Measurements from ENCODE around the gene LPO. TPM values are rescaled to one million over a fixed set of nuclear protein-coding genes. Genes with fewer than 3 reads are reported as not detected.
A peak's percentile ranks its signal among the peaks of the same experiment; 100 is the strongest.

The LPO gene
- total RNA-seq, 2 donors from 2014 or later, result not detected

DNA sequence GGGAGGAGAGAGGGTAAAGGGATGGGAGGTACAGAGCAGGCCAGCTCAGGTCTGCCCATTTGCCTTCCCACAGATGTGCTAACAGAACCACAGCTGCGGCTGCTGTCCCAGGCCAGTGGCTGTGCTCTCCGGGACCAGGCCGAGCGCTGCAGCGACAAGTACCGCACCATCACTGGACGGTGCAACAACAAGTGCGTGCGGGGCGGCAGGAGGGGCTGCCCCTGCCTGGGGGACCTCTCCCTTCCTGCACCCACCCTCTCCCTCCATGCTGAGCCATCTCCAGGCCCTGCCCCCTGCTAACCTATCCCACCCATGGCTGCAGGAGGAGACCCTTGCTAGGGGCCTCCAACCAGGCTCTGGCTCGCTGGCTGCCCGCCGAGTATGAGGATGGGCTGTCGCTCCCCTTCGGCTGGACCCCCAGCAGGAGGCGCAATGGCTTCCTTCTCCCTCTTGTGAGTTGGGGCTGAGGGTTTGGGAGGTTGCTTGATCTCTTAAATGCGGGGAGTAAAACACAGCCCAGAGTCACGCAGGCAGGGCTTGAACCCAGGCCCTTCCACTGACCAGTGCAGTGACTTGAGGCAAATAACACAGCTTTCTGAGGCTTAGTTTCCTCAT, 44.6 kb upstream of the LPO start:
- ATAC-seq (no peak), DNase-seq (no peak)
- TF ChIP-seq, protein P1, sequence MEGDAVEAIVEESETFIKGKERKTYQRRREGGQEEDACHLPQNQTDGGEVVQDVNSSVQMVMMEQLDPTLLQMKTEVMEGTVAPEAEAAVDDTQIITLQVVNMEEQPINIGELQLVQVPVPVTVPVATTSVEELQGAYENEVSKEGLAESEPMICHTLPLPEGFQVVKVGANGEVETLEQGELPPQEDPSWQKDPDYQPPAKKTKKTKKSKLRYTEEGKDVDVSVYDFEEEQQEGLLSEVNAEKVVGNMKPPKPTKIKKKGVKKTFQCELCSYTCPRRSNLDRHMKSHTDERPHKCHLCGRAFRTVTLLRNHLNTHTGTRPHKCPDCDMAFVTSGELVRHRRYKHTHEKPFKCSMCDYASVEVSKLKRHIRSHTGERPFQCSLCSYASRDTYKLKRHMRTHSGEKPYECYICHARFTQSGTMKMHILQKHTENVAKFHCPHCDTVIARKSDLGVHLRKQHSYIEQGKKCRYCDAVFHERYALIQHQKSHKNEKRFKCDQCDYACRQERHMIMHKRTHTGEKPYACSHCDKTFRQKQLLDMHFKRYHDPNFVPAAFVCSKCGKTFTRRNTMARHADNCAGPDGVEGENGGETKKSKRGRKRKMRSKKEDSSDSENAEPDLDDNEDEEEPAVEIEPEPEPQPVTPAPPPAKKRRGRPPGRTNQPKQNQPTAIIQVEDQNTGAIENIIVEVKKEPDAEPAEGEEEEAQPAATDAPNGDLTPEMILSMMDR (IDR thresholded peaks at IDR 0.05), result no peak
- no peak for TF ChIP-seq POLR2A (IDR thresholded peaks at IDR 0.05)
- no peak overlapping the region for H3K27ac ChIP-seq
- H3K36me3 ChIP-seq (replicated peaks in 1 of 2; ENCODE audit: insufficient read depth in 1 of 2, low read depth in 2 of 2), result no peaks in the 10 kb centered on the region
- no peaks in the 10 kb centered on the region for H3K27me3 ChIP-seq
- intact Hi-C loops (cut with DNase I), result no loop called here
- no peaks in the 10 kb centered on the region for H3K9me3 ChIP-seq
- 47 to 68% methylated on average over 7 to 12 of the region's 18 CpGs for WGBS, 2 donors
- H3K4me1 ChIP-seq, result no peaks in the 10 kb centered on the region
- H3K4me3 ChIP-seq, result no peak overlapping the region

DNA sequence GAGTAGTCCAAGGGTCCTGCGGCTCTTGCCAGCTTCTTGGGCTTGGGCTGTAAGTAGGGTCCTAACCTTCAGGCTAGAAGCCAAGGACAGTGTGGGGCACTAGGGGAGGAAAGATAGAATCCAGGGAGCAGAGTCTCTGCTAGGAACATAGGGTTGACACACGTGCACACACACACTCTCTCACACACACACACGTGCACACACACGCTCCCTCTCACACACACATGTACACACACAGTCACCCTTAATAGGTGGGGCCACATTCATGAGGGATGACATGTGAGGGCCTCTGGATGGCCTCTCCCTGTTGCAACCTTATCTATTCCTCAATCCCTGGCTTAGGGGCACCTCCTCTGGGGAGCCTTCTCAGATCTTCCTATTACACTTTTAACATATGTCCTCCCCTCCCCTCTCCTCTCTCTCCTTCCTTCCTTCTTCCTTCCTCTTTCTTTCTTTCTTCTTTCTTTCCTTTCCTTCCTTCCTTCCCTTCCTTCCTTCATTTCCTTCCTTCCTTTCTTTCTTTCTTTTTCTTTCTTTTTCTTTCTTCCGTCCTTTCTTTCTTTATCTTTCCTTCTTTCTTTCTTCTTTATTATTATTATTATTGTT, 42.8 kb upstream of the LPO start:
- whole genome bisulfite sequencing, 2 donors, result 66 to 79% methylated on average over 5 of the region's 5 CpGs
- H3K27me3 ChIP-seq, result peaks cover 0 to 7% of the 10 kb centered on the region in 2 donors
- intact Hi-C loops (cut with DNase I), result no loop called here

DNA sequence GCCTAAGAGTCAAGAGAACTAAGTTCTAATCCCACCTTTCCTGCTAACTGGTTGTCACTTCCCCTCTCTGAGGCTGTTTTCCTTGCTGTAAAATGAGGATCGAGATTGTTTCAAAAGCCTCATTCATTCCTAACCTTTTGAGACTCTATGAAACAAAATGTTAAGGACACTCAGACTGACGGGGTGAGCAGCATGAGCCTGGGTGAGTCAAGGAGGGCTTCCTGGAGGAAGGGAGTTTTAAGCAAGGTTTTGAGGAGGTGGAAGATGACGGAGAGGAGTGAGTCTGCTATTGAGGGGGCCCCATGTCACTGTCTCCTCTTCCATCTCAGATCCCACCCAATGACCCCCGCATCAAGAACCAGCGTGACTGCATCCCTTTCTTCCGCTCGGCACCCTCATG, 41.8 kb upstream of the LPO start:
- TF ChIP-seq POLR2A (IDR thresholded peaks at IDR 0.05), result no peak
- TF ChIP-seq, protein P1 (IDR thresholded peaks at IDR 0.05), result no peak
- Histone ChIP-seq H3K9me3 (no peaks in the 10 kb centered on the region), H3K27me3 (peaks cover 0 to 7% of the 10 kb centered on the region in 2 donors), H3K4me3 (no peak overlapping the region), H3K4me1 (no peaks in the 10 kb centered on the region), H3K27ac (no peak overlapping the region), H3K36me3 (replicated peaks in 1 of 2; ENCODE audit: insufficient read depth in 1 of 2, low read depth in 2 of 2) (no peaks in the 10 kb centered on the region)
- DNase-seq (no peak), ATAC-seq (no peak)
- intact Hi-C loops (cut with DNase I), result no loop called here
- 63 to 74% methylated on average over 7 of the region's 7 CpGs for WGBS, 2 donors

More for the DNA sequence above, 42.8 kb upstream of the LPO start:
- ATAC-seq (no peak), DNase-seq (no peak)
- no peaks in the 10 kb centered on the region for H3K4me1 ChIP-seq
- H3K4me3 ChIP-seq, result no peak overlapping the region
- H3K36me3 ChIP-seq (replicated peaks in 1 of 2; ENCODE audit: insufficient read depth in 1 of 2, low read depth in 2 of 2), result no peaks in the 10 kb centered on the region
- H3K9me3 ChIP-seq, result no peaks in the 10 kb centered on the region
- TF ChIP-seq POLR2A (IDR thresholded peaks at IDR 0.05), result no peak
- TF ChIP-seq, protein P1 (IDR thresholded peaks at IDR 0.05), result no peak
- no peak overlapping the region for H3K27ac ChIP-seq

DNA sequence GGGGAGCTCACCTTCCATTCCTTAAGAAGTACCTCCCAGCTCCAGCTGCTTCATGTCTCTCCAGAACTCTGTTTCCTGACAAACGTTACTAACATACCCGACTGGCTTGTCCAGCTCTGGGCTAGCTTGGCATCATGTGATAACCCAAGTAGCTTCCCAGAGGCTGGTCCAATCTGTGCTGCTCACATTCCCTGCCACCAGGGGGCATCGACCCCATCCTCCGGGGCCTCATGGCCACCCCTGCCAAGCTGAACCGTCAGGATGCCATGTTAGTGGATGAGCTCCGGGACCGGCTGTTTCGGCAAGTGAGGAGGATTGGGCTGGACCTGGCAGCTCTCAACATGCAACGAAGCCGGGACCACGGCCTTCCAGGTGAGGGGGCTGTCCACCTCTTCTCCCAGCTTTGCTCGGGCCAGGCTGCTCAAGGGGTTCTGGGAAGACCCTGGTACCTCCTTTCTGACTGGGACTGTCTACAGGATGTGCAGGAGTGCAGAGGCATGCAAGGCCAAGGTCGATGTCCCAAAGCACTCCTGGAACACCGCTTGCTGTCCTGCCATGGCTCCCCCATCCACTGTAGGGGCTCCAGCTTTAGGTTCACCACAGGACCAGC, 38.3 kb upstream of the LPO start:
- peak; percentile 52 for ATAC-seq

More for the DNA sequence above, 38.3 kb upstream of the LPO start:
- 36 to 82% methylated on average over 2 to 14 of the region's 14 CpGs for WGBS, 2 donors
- Histone ChIP-seq H3K4me1 (no peaks in the 10 kb centered on the region), H3K27ac (no peak overlapping the region), H3K4me3 (no peak overlapping the region), H3K9me3 (no peaks in the 10 kb centered on the region), H3K36me3 (replicated peaks in 1 of 2; ENCODE audit: insufficient read depth in 1 of 2, low read depth in 2 of 2) (no peaks in the 10 kb centered on the region), H3K27me3 (peaks cover 0 to 7% of the 10 kb centered on the region in 2 donors)
- peak; percentile 50 to 67 (median 54) for DNase-seq
- TF ChIP-seq POLR2A (IDR thresholded peaks at IDR 0.05), result no peak
- TF ChIP-seq, protein P1 (IDR thresholded peaks at IDR 0.05), result peak; percentile 20 to 49 (median 40)
- intact Hi-C loops (cut with DNase I), result no loop called here

All from body of pancreas (tissue), 4 donors.